C4-2B (cell line): ENCODE results near the gene HDAC4.

Source experiments
- ZFX ChIP-seq: fragments of 450-650 bp; IDR thresholded peaks from 2 replicates; pipeline ENCODE4 v1.6.1; 2017
- TF ChIP-seq, protein P1 (sequence below): fragments of 450-650 bp; conservative IDR thresholded peaks from 2 replicates; pipeline ENCODE4 v1.5.1; 2017; ENCODE audit warnings: mild to moderate bottlenecking

DNA sequence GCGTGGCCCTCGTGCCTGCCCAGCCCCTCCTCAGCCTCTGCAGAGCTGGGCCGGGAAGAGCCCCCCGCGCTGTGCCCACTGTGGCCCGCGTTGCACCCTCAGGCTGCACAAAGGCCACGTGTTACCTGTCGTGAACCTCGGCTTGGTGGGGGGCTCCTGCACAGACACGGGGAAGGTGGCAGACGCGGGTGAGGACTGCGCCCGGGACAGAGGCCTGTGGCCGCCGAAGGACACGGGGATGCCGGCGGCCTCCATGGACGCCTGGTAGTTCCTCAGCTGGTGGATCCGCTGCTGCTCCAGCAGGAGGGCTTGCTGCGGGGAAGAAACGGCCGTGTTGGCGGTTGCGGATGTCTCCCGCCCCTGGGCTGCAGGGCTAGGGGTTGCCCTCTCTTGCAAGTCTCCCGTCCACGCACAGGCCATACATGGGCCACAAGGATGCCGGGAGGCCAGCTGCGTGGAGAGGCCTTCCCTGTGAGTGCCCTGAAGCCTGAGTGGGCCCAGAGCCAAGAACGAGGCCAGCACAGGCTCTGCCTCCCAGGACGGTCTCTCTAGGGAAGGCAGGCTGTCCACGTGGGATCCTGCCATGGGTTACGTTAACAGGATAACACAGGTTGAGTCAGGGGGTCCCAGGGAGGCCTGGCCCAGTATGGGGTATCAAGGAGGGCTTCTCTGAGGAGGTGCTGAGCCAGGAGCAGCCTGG lies 289.3 kb downstream of the HDAC4 start:
- TF ChIP-seq, protein P1, sequence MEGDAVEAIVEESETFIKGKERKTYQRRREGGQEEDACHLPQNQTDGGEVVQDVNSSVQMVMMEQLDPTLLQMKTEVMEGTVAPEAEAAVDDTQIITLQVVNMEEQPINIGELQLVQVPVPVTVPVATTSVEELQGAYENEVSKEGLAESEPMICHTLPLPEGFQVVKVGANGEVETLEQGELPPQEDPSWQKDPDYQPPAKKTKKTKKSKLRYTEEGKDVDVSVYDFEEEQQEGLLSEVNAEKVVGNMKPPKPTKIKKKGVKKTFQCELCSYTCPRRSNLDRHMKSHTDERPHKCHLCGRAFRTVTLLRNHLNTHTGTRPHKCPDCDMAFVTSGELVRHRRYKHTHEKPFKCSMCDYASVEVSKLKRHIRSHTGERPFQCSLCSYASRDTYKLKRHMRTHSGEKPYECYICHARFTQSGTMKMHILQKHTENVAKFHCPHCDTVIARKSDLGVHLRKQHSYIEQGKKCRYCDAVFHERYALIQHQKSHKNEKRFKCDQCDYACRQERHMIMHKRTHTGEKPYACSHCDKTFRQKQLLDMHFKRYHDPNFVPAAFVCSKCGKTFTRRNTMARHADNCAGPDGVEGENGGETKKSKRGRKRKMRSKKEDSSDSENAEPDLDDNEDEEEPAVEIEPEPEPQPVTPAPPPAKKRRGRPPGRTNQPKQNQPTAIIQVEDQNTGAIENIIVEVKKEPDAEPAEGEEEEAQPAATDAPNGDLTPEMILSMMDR = no peak
- no peak for TF ChIP-seq ZFX
